Panc1 (cell line): ENCODE data around the gene AFF2. TPM values are rescaled to one million over a fixed set of nuclear protein-coding genes. Genes with fewer than 3 reads are reported as not detected.

Source experiments
- ATAC-seq: fragments of 200-7000 bp; cut with Tn5 transposase; 2 replicates; pipeline ENCODE4 v1.9.1; 2020; ENCODE audit warnings: mild to moderate bottlenecking, moderate library complexity
- BruUV-seq: library from RNA; stranded (reverse); fragments of 400-500 nt; replicated peaks from 2 replicates; lab custom pipeline; 2021; lab: Mats Ljungman, UMichigan
- CTCF ChIA-PET: fragments of 300-600 bp; sonication (Branson Sonifier 250); formaldehyde crosslinking; loops from one replicate; lab custom pipeline; 2022; ENCODE audit warnings: antibody characterized with exemption; lab: Charles Lee
- POLR2A ChIA-PET: fragments of 300-600 bp; sonication (Branson Sonifier 250); formaldehyde crosslinking; loops from one replicate; lab custom pipeline; 2022; ENCODE audit warnings: antibody characterized with exemption; lab: Charles Lee
- DNase-seq: peaks from one replicate; pipeline ENCODE4 v3.0.0-alpha.2; 2010; ENCODE audit warnings: low read depth, low spot score
- H3K27ac ChIP-seq: 2 replicates; pipeline ENCODE4 v1.5.1; 2011; ENCODE audit warnings: mild to moderate bottlenecking, low read length, inconsistent platforms
- H3K27me3 ChIP-seq: fragments of 200-500 bp; sonication (Bioruptor generic); 2 replicates; pipeline ENCODE4 v1.6.0; 2014; ENCODE audit warnings: low read length, inconsistent platforms; ENCODE audit not compliant: control insufficient read depth, insufficient read depth
- H3K36me3 ChIP-seq: fragments of 200-500 bp; sonication (Bioruptor generic); 2 replicates; pipeline ENCODE4 v1.5.1; 2014; ENCODE audit warnings: inconsistent platforms, mild to moderate bottlenecking, low read length, moderate library complexity; ENCODE audit not compliant: control insufficient read depth, insufficient read depth
- H3K4me1 ChIP-seq: 2 replicates; pipeline ENCODE4 v1.5.1; 2011; ENCODE audit warnings: inconsistent platforms, mild to moderate bottlenecking, low read length, moderate library complexity; ENCODE audit not compliant: control insufficient read depth, insufficient read depth
- H3K4me3 ChIP-seq, 2 experiments: 2 replicates each; pipeline ENCODE4 v1.5.1; 2011 to 2012; ENCODE audit warnings: low read depth in 2 of 2, low read length in 2 of 2, mild to moderate bottlenecking in 2 of 2, inconsistent platforms in 1 of 2, moderate library complexity in 1 of 2
- H3K9me3 ChIP-seq: fragments of 200-500 bp; sonication (Bioruptor generic); 2 replicates; pipeline ENCODE4 v1.5.1; 2014; ENCODE audit warnings: low read depth, mild to moderate bottlenecking, inconsistent platforms, low read length, moderate library complexity; ENCODE audit not compliant: control insufficient read depth, insufficient read depth
- POLR2AphosphoS5 ChIP-seq: IDR thresholded peaks from 2 replicates; pipeline ENCODE4 v1.6.1; 2012; ENCODE audit warnings: mild to moderate bottlenecking, low read depth, low read length, moderate library complexity
- SIN3A ChIP-seq: IDR thresholded peaks from 2 replicates; pipeline ENCODE4 v1.6.1; 2012; ENCODE audit warnings: low read depth, mild to moderate bottlenecking, low read length, moderate library complexity, borderline replicate concordance; ENCODE audit not compliant: insufficient read depth
- TCF7L2 ChIP-seq: IDR thresholded peaks from 2 replicates; pipeline ENCODE4 v1.6.1; 2011; ENCODE audit warnings: mild to moderate bottlenecking, low read depth, low read length, inconsistent platforms
- in situ Hi-C: cut with HindIII; loops from 2 replicates; pipeline ENCODE4 v1.10.0; 2016; ENCODE audit warnings: low sequenced_read_pairs, low pct_unique_long_range_greater_than_20kb
- intact Hi-C: fragments of 100-400 bp; cut with micrococcal nuclease; formaldehyde crosslinking; loops from one replicate; pipeline ENCODE4 v1.10.0; 2022; ENCODE audit not compliant: unreplicated experiment
- total RNA-seq: library from RNA; stranded (reverse); gene quantifications from one replicate; pipeline ENCODE4 v1.2.1, GENCODE V29; 2021; ENCODE audit not compliant: unreplicated experiment
- TF ChIP-seq, protein P1 (sequence below), 2 experiments: IDR thresholded peaks; 2 replicates each; pipeline ENCODE4 v1.6.1; 2011 to 2012; ENCODE audit warnings: low read depth in 2 of 2, control low read depth in 1 of 2, low read length in 1 of 2, mild to moderate bottlenecking in 1 of 2, moderate library complexity in 1 of 2; ENCODE audit not compliant: insufficient read depth in 1 of 2
- TF ChIP-seq, protein P2 (sequence below): fragments of 450-650 bp; IDR thresholded peaks from 2 replicates; pipeline ENCODE4 v1.5.1; 2017; ENCODE audit warnings: mild to moderate bottlenecking

The AFF2 gene
- total RNA-seq, 1 experiment from 2014 or later, result 0.05 TPM

DNA sequence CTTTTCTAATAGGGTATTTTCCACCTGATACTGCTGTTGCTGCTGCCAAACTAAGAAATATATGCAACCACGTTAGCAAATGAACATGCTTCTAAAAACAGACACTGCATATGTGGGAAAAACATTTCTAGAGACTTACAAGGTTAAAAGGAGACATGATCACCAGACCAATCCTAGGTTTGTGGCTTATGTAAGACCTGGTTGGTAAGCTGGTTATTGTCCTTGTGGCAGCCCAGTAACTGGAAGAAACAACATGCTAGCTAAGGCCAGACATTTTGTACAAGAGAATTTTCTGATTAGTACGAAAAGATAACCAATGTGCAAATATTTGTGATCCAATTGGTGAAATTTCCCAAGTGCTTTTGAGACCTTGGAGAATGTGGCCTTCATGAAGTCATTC lies 112.0 kb downstream of the AFF2 start:
- POLR2A ChIA-PET, result no interaction called here
- in situ Hi-C loops (no loop called here), intact Hi-C loops (no loop called here)
- TF ChIP-seq SIN3A, result no peak
- TF ChIP-seq, protein P1, sequence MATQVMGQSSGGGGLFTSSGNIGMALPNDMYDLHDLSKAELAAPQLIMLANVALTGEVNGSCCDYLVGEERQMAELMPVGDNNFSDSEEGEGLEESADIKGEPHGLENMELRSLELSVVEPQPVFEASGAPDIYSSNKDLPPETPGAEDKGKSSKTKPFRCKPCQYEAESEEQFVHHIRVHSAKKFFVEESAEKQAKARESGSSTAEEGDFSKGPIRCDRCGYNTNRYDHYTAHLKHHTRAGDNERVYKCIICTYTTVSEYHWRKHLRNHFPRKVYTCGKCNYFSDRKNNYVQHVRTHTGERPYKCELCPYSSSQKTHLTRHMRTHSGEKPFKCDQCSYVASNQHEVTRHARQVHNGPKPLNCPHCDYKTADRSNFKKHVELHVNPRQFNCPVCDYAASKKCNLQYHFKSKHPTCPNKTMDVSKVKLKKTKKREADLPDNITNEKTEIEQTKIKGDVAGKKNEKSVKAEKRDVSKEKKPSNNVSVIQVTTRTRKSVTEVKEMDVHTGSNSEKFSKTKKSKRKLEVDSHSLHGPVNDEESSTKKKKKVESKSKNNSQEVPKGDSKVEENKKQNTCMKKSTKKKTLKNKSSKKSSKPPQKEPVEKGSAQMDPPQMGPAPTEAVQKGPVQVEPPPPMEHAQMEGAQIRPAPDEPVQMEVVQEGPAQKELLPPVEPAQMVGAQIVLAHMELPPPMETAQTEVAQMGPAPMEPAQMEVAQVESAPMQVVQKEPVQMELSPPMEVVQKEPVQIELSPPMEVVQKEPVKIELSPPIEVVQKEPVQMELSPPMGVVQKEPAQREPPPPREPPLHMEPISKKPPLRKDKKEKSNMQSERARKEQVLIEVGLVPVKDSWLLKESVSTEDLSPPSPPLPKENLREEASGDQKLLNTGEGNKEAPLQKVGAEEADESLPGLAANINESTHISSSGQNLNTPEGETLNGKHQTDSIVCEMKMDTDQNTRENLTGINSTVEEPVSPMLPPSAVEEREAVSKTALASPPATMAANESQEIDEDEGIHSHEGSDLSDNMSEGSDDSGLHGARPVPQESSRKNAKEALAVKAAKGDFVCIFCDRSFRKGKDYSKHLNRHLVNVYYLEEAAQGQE (IDR thresholded peaks at IDR 0.05; ENCODE audit: insufficient read depth in 1 of 2, low read depth in 2 of 2, low read length in 1 of 2), result no peak
- TF ChIP-seq TCF7L2, result no peak
- TF ChIP-seq, protein P2, sequence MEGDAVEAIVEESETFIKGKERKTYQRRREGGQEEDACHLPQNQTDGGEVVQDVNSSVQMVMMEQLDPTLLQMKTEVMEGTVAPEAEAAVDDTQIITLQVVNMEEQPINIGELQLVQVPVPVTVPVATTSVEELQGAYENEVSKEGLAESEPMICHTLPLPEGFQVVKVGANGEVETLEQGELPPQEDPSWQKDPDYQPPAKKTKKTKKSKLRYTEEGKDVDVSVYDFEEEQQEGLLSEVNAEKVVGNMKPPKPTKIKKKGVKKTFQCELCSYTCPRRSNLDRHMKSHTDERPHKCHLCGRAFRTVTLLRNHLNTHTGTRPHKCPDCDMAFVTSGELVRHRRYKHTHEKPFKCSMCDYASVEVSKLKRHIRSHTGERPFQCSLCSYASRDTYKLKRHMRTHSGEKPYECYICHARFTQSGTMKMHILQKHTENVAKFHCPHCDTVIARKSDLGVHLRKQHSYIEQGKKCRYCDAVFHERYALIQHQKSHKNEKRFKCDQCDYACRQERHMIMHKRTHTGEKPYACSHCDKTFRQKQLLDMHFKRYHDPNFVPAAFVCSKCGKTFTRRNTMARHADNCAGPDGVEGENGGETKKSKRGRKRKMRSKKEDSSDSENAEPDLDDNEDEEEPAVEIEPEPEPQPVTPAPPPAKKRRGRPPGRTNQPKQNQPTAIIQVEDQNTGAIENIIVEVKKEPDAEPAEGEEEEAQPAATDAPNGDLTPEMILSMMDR, result no peak
- no peak for TF ChIP-seq POLR2AphosphoS5
- no peaks in the 10 kb centered on the region for H3K4me1 ChIP-seq
- CTCF ChIA-PET, result no interaction called here
- no peaks in the 10 kb centered on the region for H3K9me3 ChIP-seq
- H3K27me3 ChIP-seq, result no peaks in the 10 kb centered on the region
- H3K27ac ChIP-seq, result no peak overlapping the region
- no TSS peak for BruUV-seq
- H3K4me3 ChIP-seq, result no peak overlapping the region
- DNase-seq (no peak), ATAC-seq (no peak)
- H3K36me3 ChIP-seq, result no peaks in the 10 kb centered on the region

DNA sequence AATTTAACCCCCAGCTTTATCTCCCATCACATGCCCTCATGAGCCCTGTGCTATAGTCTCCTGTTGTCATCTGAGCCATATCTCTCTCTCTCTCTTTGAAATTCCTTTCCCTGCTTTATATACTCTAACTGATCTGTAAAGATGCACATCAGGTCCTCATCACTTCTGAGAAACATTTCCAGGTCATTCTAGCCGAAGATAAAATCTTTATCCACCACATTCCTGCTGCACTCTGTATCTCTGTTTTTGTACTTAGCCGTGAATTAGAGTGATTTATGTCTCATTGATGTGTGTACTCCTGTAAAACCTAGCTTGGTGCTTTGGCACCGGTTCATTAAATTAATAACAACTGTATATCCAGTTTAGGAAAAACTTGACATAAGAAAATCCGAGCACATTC lies 113.2 kb downstream of the AFF2 start:
- DNase-seq (no peak), ATAC-seq (no peak)
- no peak overlapping the region for H3K4me3 ChIP-seq
- CTCF ChIA-PET, result no interaction called here
- intact Hi-C loops (no loop called here), in situ Hi-C loops (no loop called here)
- no TSS peak for BruUV-seq
- POLR2A ChIA-PET, result interaction anchor here (0.6 kb wide), 1 partner anchor 53 kb away, joined by 3 read pairs; no protein-coding TSS in a partner anchor
- no peaks in the 10 kb centered on the region for H3K4me1 ChIP-seq
- no peak overlapping the region for H3K27ac ChIP-seq
- H3K36me3 ChIP-seq, result no peaks in the 10 kb centered on the region
- no peak for TF ChIP-seq TCF7L2
- TF ChIP-seq, protein P2, result no peak
- TF ChIP-seq, protein P1 (IDR thresholded peaks at IDR 0.05; ENCODE audit: insufficient read depth in 1 of 2, low read depth in 2 of 2, low read length in 1 of 2), result no peak
- no peak for TF ChIP-seq POLR2AphosphoS5
- TF ChIP-seq SIN3A, result no peak
- H3K9me3 ChIP-seq, result no peaks in the 10 kb centered on the region
- no peaks in the 10 kb centered on the region for H3K27me3 ChIP-seq
